GM19239 (cell line): ENCODE measurements around the gene CYFIP1.

Experiments used
- DNase-seq: peaks from one replicate; pipeline ENCODE4 v3.0.0; 2011; ENCODE audit warnings: low spot score; ENCODE audit not compliant: insufficient read length
- FAIRE-seq: peaks from 2 replicates; lab custom pipeline; 2011; peaks lifted over from hg19 to GRCh38; lab: Jason Lieb, UNC

Gene CYFIP1

DNA sequence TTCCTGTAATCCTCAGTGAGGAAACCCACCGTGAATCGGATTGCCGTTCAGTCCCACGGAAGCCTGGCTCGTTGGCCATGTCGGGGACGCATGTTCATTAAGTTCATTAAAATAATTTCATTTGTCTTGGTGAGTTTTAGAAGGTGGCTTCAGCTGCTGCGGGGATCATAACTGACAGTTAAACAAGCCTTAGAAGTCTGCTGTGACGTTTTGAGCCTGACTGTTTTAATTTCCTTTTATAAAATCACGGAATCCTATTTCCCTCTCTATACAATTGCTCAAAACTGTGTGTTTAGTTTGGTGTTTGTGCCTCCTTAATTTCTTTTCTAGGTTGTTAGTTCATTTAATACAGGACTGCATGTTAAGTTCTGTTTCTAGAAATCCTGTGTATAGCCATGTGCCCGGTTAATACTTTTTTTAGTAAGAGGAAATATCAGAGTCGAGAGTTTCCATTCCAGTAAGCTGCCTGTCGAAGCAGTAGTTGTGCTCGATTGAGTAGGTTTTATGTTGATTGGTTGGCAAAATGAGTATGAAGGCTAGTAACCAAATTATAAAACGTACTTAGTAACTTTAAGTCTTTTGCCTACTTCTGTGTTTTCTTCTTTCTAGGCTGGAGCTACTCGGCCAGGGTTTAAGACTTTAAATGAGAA is 141.0 kb downstream of the CYFIP1 start:
- FAIRE-seq (peak; percentile 49), DNase-seq (no peak)

DNA sequence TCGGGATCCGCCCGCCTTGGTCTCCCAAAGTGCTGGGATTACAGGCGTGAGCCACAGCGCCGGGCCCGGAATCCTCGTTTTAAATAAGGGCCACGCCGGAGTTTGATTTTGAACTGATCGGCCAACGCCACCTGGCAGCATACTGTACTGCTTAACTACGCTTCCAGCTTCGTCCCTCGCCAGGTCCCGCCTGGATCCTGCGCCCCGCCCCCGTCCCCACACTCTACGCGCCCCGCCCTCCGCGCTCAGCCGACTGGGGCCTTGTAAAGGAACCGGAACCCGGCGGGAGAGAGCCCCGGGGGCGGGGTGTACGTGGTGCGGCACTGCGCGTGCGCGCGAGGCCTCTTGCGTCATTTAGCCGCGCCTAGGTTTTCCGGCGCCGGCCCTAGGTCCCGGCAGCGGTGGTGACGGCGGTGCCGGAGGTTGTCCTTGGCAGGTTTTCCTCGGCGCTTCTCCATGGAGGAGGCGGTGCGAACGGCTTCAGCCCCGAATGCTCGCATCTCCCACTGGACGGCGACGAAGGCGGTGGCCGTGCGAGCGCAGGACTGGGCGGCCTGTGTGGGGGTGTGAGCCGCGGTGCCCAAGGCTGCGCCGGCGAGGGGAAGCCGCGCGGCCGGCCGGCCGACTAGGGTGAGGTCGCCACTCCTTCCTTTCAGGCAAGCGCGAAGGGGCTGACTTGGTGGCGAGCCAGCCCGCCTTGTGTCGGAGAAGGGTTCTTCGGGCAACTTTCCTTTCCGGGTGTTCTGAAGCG is 141.7 kb downstream of the CYFIP1 start, which contains the start of gene NIPA2:
Gene NIPA2 (plus strand): TSS at position 375 of the 751 bp plus-strand sequence. CDS start 13,066 bp downstream, outside the sequence.
- DNase-seq (peak; percentile 86), FAIRE-seq (peak; percentile 70)

DNA sequence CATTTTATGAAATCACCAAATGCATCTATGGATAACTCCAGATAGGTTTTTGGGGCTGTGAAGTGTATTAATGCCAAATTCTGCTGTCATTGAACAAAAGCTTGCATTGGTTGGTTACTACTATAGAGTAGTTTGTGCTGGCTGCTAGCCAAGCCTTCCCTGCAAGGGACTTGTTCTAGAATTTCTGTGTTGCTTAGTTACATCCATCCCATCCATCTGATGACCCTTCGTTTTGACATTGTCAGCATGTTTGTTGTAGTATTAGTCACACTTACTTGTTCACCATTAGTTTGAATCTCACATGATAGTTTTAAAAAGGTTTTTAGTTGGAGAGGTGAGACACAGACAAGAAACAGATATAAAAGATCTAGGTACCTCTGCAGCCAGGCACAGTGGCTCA is 148.7 kb downstream of the CYFIP1 start:
- no peak for DNase-seq
- FAIRE-seq, result no peak

GRCh38 chr15:22827125-22827524 is 153.0 kb downstream of the CYFIP1 start:
- FAIRE-seq (no peak), DNase-seq (no peak)

- DNase-seq (no peak), FAIRE-seq (no peak)
Observed at GRCh38 chr15:22823495-22824128, 156.6 kb downstream of the CYFIP1 start.

DNA sequence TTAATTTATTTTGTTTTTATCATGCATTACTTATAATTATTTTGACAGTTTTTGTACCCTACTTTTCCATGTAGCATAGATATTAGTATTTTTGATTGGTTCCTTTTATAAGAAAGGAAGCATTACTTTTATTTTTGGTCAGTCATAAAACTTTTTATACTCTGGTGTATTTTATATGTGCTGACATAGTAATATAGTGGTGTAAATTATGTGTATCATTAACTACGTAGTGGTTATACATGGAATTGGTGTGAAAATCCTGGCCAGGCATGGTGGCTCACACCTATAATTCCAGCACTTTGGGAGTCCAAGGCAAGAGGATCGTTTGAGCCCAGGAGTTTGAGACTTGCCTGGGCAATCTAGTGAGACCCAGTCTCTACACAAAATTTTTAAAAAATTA is 160.5 kb downstream of the CYFIP1 start:
- FAIRE-seq, result no peak
- no peak for DNase-seq
